Myocyte (in vitro differentiated cells): ENCODE measurements around the gene IFIT2. TPM values are rescaled to one million over a fixed set of nuclear protein-coding genes. Genes with fewer than 3 reads are reported as not detected.

Experiments
- total RNA-seq: library from RNA; depleted of rRNA; stranded (reverse); fragments of >200 nt; gene quantifications from 2 replicates; pipeline ENCODE4 v1.2.3, GENCODE V29; 2014

The IFIT2 gene
- total RNA-seq, 1 donor from 2014 or later: 7.1 TPM

Other genes with a start within 250 kb of the IFIT2 start
- 0.36 and 1.0 TPM in 2 replicates for gene CH25H, start 94.7 kb upstream of the IFIT2 start, total RNA-seq
- gene LIPA, start 50.3 kb upstream of the IFIT2 start, total RNA-seq: 36.3 and 45.4 TPM in 2 replicates
- gene IFIT3, start 26.0 kb downstream of the IFIT2 start, total RNA-seq: 12.3 and 21.8 TPM in 2 replicates
- gene IFIT1B, start 76.0 kb downstream of the IFIT2 start, total RNA-seq: not detected in 2 replicates
- gene IFIT1, start 90.6 kb downstream of the IFIT2 start, total RNA-seq: 22.7 and 49.0 TPM in 2 replicates
- 19.5 and 21.6 TPM in 2 replicates for gene IFIT5, start 112.5 kb downstream of the IFIT2 start, total RNA-seq
- gene SLC16A12, start 233.5 kb downstream of the IFIT2 start, total RNA-seq: 0.16 and 0.24 TPM in 2 replicates